Tibial artery (tissue), 4 donors: ENCODE measurements around the gene FHOD1.

Experiments used
- DNase-seq, 2 donors: peaks; one replicate each; pipeline ENCODE4 v3.0.0-alpha.2; 2019
- H3K27ac ChIP-seq, 2 donors: fragments of 200-600 bp; sonication (generic) in 1 of 2; 1 replicate in 1 of 2; 2 replicates in 1 of 2; pipeline ENCODE4 v1.5.1; 2018 to 2019; ENCODE audit warnings: mild to moderate bottlenecking in 1 of 2
- H3K27me3 ChIP-seq, 2 donors: fragments of 200-600 bp; sonication (generic) in 1 of 2; one replicate each; pipeline versions ENCODE4 v1.5.1 to v1.6.0; 2016 to 2019
- H3K36me3 ChIP-seq, 3 donors: fragments of 200-600 bp; sonication (generic) in 2 of 3; one replicate each; pipeline ENCODE4 v1.5.1; 2016 to 2019; ENCODE audit warnings: mild to moderate bottlenecking in 2 of 3
- H3K4me1 ChIP-seq, 4 donors: fragments of 200-600 bp; sonication (generic) in 2 of 4; 1 replicate in 3 of 4; 2 replicates in 1 of 4; pipeline ENCODE4 v1.5.1; 2016 to 2019
- H3K4me3 ChIP-seq, 2 donors: fragments of 200-600 bp; sonication (generic) in 1 of 2; 1 replicate in 1 of 2; 2 replicates in 1 of 2; pipeline ENCODE4 v1.5.1; 2018 to 2019; ENCODE audit warnings: mild to moderate bottlenecking in 2 of 2
- H3K9me3 ChIP-seq, 3 donors: fragments of 200-600 bp; sonication (generic) in 1 of 3; one replicate each; pipeline ENCODE4 v1.5.1; 2016 to 2019
- CTCF ChIP-seq, 2 experiments: fragments of 200-600 bp in 1 of 2; fragments of 450-650 bp in 1 of 2; IDR thresholded peaks; one replicate each; pipeline ENCODE4 v1.5.1; 2017 to 2019; ENCODE audit warnings: antibody characterized with exemption in 2 of 2, mild to moderate bottlenecking in 1 of 2, moderate library complexity in 1 of 2
- intact Hi-C: fragments of 100-400 bp; cut with DNase I; formaldehyde crosslinking; loops from one replicate; pipeline ENCODE4 v1.15.0; 2023; ENCODE audit warnings: low total_unique reads

FHOD1 gene

GRCh38 chr16:67199808-67200198 is 47.5 kb downstream of the FHOD1 start:
- intact Hi-C loops: no loop called here
- no peak for TF ChIP-seq CTCF (IDR thresholded peaks at IDR 0.05)
- no peak for DNase-seq
- H3K36me3 ChIP-seq: peaks cover 38 to 80% (median 57%) of the 10 kb centered on the region in 3 donors
- H3K9me3 ChIP-seq: no peaks in the 10 kb centered on the region
- no peak overlapping the region for H3K4me3 ChIP-seq
- no peaks in the 10 kb centered on the region for H3K27me3 ChIP-seq
- no peak overlapping the region for H3K27ac ChIP-seq
- peaks cover 0 to 21% (median 4%) of the 10 kb centered on the region in 4 donors for H3K4me1 ChIP-seq

- peak within 1 kb of the TSS in 1 of 2 donors; percentile 11 for H3K27ac ChIP-seq
- intact Hi-C loops: no loop called here
- no peak for TF ChIP-seq CTCF (IDR thresholded peaks at IDR 0.05)
- DNase-seq: no peak
- H3K36me3 ChIP-seq: peaks cover 44 to 82% (median 63%) of the 10 kb centered on the region in 3 donors
- H3K9me3 ChIP-seq: no peaks in the 10 kb centered on the region
- no peaks in the 10 kb centered on the region for H3K27me3 ChIP-seq
- H3K4me1 ChIP-seq: peaks cover 0 to 24% (median 4%) of the 10 kb centered on the region in 4 donors
- no peak within 1 kb of the TSS for H3K4me3 ChIP-seq
These were observed 48.1 kb downstream of the FHOD1 start, which contains the start of gene ELMO3 for GRCh38 chr16:67199011-67199807. Gene ELMO3, plus strand, starts transcription at chr16:67199131. Its CDS starts 196 bp downstream, at chr16:67199327.

GRCh38 chr16:67198238-67198734 is 49.0 kb downstream of the FHOD1 start:
- peaks cover 42 to 82% (median 63%) of the 10 kb centered on the region in 3 donors for H3K36me3 ChIP-seq
- H3K4me3 ChIP-seq: no peak overlapping the region
- peak overlapping the region in 1 of 2 donors; percentile 11 for H3K27ac ChIP-seq
- H3K4me1 ChIP-seq: peaks cover 2 to 33% (median 10%) of the 10 kb centered on the region in 4 donors
- intact Hi-C loops: no loop called here
- no peaks in the 10 kb centered on the region for H3K9me3 ChIP-seq
- no peaks in the 10 kb centered on the region for H3K27me3 ChIP-seq
- peak; percentile 33 to 45 for TF ChIP-seq CTCF (IDR thresholded peaks at IDR 0.05)
- DNase-seq: no peak

- peaks cover 8 to 39% (median 16%) of the 10 kb centered on the region in 4 donors for H3K4me1 ChIP-seq
- no peak for TF ChIP-seq CTCF (IDR thresholded peaks at IDR 0.05)
- H3K36me3 ChIP-seq: peaks cover 41 to 80% (median 59%) of the 10 kb centered on the region in 3 donors
- H3K4me3 ChIP-seq: no peak overlapping the region
- no peaks in the 10 kb centered on the region for H3K27me3 ChIP-seq
- no peak for DNase-seq
- intact Hi-C loops: no loop called here
- H3K9me3 ChIP-seq: no peaks in the 10 kb centered on the region
- H3K27ac ChIP-seq: no peak overlapping the region
These were observed 49.6 kb downstream of the FHOD1 start for GRCh38 chr16:67197704-67198103.

- Histone ChIP-seq H3K4me1 (peaks cover 12 to 43% (median 19%) of the 10 kb centered on the region in 4 donors), H3K4me3 (no peak overlapping the region), H3K9me3 (no peaks in the 10 kb centered on the region), H3K27me3 (no peaks in the 10 kb centered on the region), H3K36me3 (peaks cover 41 to 71% (median 51%) of the 10 kb centered on the region in 3 donors), H3K27ac (no peak overlapping the region)
- DNase-seq: no peak
- no peak for TF ChIP-seq CTCF (IDR thresholded peaks at IDR 0.05)
- intact Hi-C loops: no loop called here
These were observed 50.4 kb downstream of the FHOD1 start for GRCh38 chr16:67196881-67197280.
